Activated T-cell treated with anti-CD3 and anti-CD28 coated beads for 24 hours (primary cell): ENCODE data around the gene ROBO1.

Experiments
- DNase-seq: peaks from one replicate; pipeline ENCODE4 v3.0.0-alpha.2; 2020; ENCODE audit warnings: low read depth

The ROBO1 gene

GRCh38 chr3:79074558-79074957 lies 693.2 kb downstream of the ROBO1 start:
- no peak for DNase-seq

GRCh38 chr3:79067734-79068133 lies 700.1 kb downstream of the ROBO1 start:
- no peak for DNase-seq

GRCh38 chr3:79066481-79066880 lies 701.3 kb downstream of the ROBO1 start:
- no peak for DNase-seq

- DNase-seq, result no peak
These were observed 704.2 kb downstream of the ROBO1 start for GRCh38 chr3:79063624-79064023.

GRCh38 chr3:79057756-79058155 lies 710.0 kb downstream of the ROBO1 start:
- DNase-seq, result no peak

- no peak for DNase-seq
These were observed 711.3 kb downstream of the ROBO1 start for GRCh38 chr3:79056498-79056897.

- DNase-seq, result no peak
These were observed 715.6 kb downstream of the ROBO1 start for GRCh38 chr3:79052054-79052681.

- no peak for DNase-seq
These were observed 720.2 kb downstream of the ROBO1 start for GRCh38 chr3:79047581-79047980.

GRCh38 chr3:79041621-79042020 lies 726.2 kb downstream of the ROBO1 start:
- no peak for DNase-seq

- DNase-seq, result no peak
These were observed 727.1 kb downstream of the ROBO1 start for GRCh38 chr3:79040701-79041100.

- no peak for DNase-seq
These were observed 727.7 kb downstream of the ROBO1 start for GRCh38 chr3:79040091-79040490.

- DNase-seq, result no peak
These were observed 728.6 kb downstream of the ROBO1 start for GRCh38 chr3:79039192-79039591.

- DNase-seq, result no peak
These were observed 729.2 kb downstream of the ROBO1 start for GRCh38 chr3:79038636-79039035.

GRCh38 chr3:79038057-79038456 lies 729.7 kb downstream of the ROBO1 start:
- no peak for DNase-seq

GRCh38 chr3:79032686-79033318 lies 735.0 kb downstream of the ROBO1 start:
- no peak for DNase-seq

GRCh38 chr3:79030157-79030556 lies 737.6 kb downstream of the ROBO1 start:
- no peak for DNase-seq

GRCh38 chr3:79028916-79029315 lies 738.9 kb downstream of the ROBO1 start:
- no peak for DNase-seq

- DNase-seq, result no peak
These were observed 740.2 kb downstream of the ROBO1 start for GRCh38 chr3:79027593-79027992.

- DNase-seq, result no peak
These were observed 747.9 kb downstream of the ROBO1 start for GRCh38 chr3:79019924-79020173.

- DNase-seq, result no peak
These were observed 748.5 kb downstream of the ROBO1 start for GRCh38 chr3:79019137-79019923.

- DNase-seq, result no peak
These were observed 749.1 kb downstream of the ROBO1 start for GRCh38 chr3:79018671-79019136.

- DNase-seq, result no peak
These were observed 749.5 kb downstream of the ROBO1 start for GRCh38 chr3:79018265-79018664.

GRCh38 chr3:79016587-79017376 lies 751.0 kb downstream of the ROBO1 start:
- DNase-seq, result no peak
